H9 (cell line): ENCODE measurements around the gene ANK3. TPM values are rescaled to one million over a fixed set of nuclear protein-coding genes. Genes with fewer than 3 reads are reported as not detected.

ENCODE experiments used
- DNase-seq: peaks from one replicate; pipeline ENCODE4 v3.0.0-alpha.2; 2017
- H2AFZ ChIP-seq: one replicate; pipeline ENCODE4 v1.6.1; 2013; ENCODE audit warnings: mild to moderate bottlenecking, low read length, control low read depth, moderate library complexity
- H2AK5ac ChIP-seq: 2 replicates; pipeline ENCODE4 v1.6.1; 2013; ENCODE audit warnings: low read length, control low read depth, mixed read lengths; ENCODE audit not compliant: insufficient read length
- H2BK120ac ChIP-seq: one replicate; pipeline ENCODE4 v1.6.1; 2013; ENCODE audit warnings: low read depth, mild to moderate bottlenecking, low read length, control low read depth, inconsistent platforms; ENCODE audit not compliant: poor library complexity, severe bottlenecking
- H2BK12ac ChIP-seq: 2 replicates; pipeline ENCODE4 v1.6.1; 2013; ENCODE audit warnings: low read length, control low read depth, mixed read lengths, low read depth; ENCODE audit not compliant: insufficient read length
- H2BK15ac ChIP-seq: 2 replicates; pipeline ENCODE4 v1.6.1; 2013; ENCODE audit warnings: low read depth, low read length, control low read depth
- H2BK20ac ChIP-seq: one replicate; pipeline ENCODE4 v1.6.1; 2013; ENCODE audit warnings: low read depth, mild to moderate bottlenecking, low read length, control low read depth, inconsistent platforms; ENCODE audit not compliant: poor library complexity, severe bottlenecking
- H2BK5ac ChIP-seq: 2 replicates; pipeline ENCODE4 v1.6.1; 2013; ENCODE audit warnings: low read length, control low read depth, mixed read lengths; ENCODE audit not compliant: insufficient read length
- H3K14ac ChIP-seq: 2 replicates; pipeline ENCODE4 v1.6.1; 2013; ENCODE audit warnings: low read length, control low read depth; ENCODE audit not compliant: insufficient read depth
- H3K18ac ChIP-seq: 2 replicates; pipeline ENCODE4 v1.6.1; 2013; ENCODE audit warnings: low read depth, mild to moderate bottlenecking, mixed read lengths, low read length, control low read depth; ENCODE audit not compliant: insufficient read length
- H3K23ac ChIP-seq: 2 replicates; pipeline ENCODE4 v1.6.1; 2013; ENCODE audit warnings: low read length, control low read depth, mixed read lengths, low read depth; ENCODE audit not compliant: insufficient read length
- H3K23me2 ChIP-seq: 2 replicates; pipeline ENCODE4 v1.6.1; 2013; ENCODE audit warnings: low read depth, mild to moderate bottlenecking, mixed read lengths, low read length, control low read depth; ENCODE audit not compliant: insufficient read length, poor library complexity, severe bottlenecking
- H3K27ac ChIP-seq: 2 replicates; pipeline ENCODE4 v1.5.1; 2013; ENCODE audit warnings: low read length, control low read depth, mixed read lengths, low read depth; ENCODE audit not compliant: insufficient read length
- H3K27me3 ChIP-seq: 2 replicates; pipeline ENCODE4 v1.6.1; 2013; ENCODE audit warnings: low read length, control low read depth, inconsistent platforms; ENCODE audit not compliant: insufficient read depth
- H3K4ac ChIP-seq: 2 replicates; pipeline ENCODE4 v1.6.1; 2013; ENCODE audit warnings: low read depth, mild to moderate bottlenecking, control low read depth, inconsistent platforms, low read length, moderate library complexity
- H3K4me1 ChIP-seq: 2 replicates; pipeline ENCODE4 v1.6.1; 2013; ENCODE audit warnings: low read length, control low read depth, inconsistent platforms; ENCODE audit not compliant: insufficient read depth
- H3K4me2 ChIP-seq: 2 replicates; pipeline ENCODE4 v1.6.1; 2013; ENCODE audit warnings: low read length, control low read depth, mixed read lengths; ENCODE audit not compliant: insufficient read length, insufficient read depth
- H3K56ac ChIP-seq: 2 replicates; pipeline ENCODE4 v1.6.1; 2013; ENCODE audit warnings: low read depth, mild to moderate bottlenecking, mixed read lengths, low read length, control low read depth; ENCODE audit not compliant: insufficient read length
- H3K79me1 ChIP-seq: 2 replicates; pipeline ENCODE4 v1.6.1; 2013; ENCODE audit warnings: low read depth, mild to moderate bottlenecking, moderate library complexity, low read length, control low read depth, inconsistent platforms; ENCODE audit not compliant: insufficient read depth, poor library complexity, severe bottlenecking
- H3K79me2 ChIP-seq: 2 replicates; pipeline ENCODE4 v1.6.1; 2013; ENCODE audit warnings: low read length, control low read depth, inconsistent platforms; ENCODE audit not compliant: insufficient read depth
- H3K9ac ChIP-seq: 2 replicates; pipeline ENCODE4 v1.6.1; 2013; ENCODE audit warnings: low read length, control low read depth, mixed read lengths; ENCODE audit not compliant: insufficient read length; ENCODE audit errors: extremely low read depth
- H3K9me3 ChIP-seq: one replicate; pipeline ENCODE4 v1.6.1; 2013; ENCODE audit warnings: low read depth, low read length, inconsistent platforms; ENCODE audit not compliant: control insufficient read depth
- H3T11ph ChIP-seq: one replicate; pipeline ENCODE4 v1.6.1; 2013; ENCODE audit warnings: mild to moderate bottlenecking, low read length, control low read depth, inconsistent platforms
- H4K20me1 ChIP-seq: one replicate; pipeline ENCODE4 v1.6.1; 2013; ENCODE audit not compliant: control insufficient read depth, insufficient read length, insufficient read depth
- H4K5ac ChIP-seq: 2 replicates; pipeline ENCODE4 v1.6.1; 2013; ENCODE audit warnings: low read depth, mild to moderate bottlenecking, mixed read lengths, low read length, control low read depth; ENCODE audit not compliant: insufficient read length
- H4K8ac ChIP-seq: replicated peaks from 2 replicates; pipeline ENCODE4 v1.6.1; 2013; ENCODE audit warnings: low read length, control low read depth, mixed read lengths, low read depth; ENCODE audit not compliant: insufficient read length
- H4K91ac ChIP-seq: 2 replicates; pipeline ENCODE4 v1.6.1; 2013; ENCODE audit warnings: low read depth, mild to moderate bottlenecking, moderate library complexity, mixed read lengths, low read length, control low read depth; ENCODE audit not compliant: insufficient read length
- H3K27ac Mint-ChIP-seq, 3 experiments: 2 replicates in 2 of 3; 3 replicates in 1 of 3; pipeline ENCODE4 v1.8.0; 2020 to 2021; ENCODE audit warnings: mixed read lengths in 3 of 3, mild to moderate bottlenecking in 1 of 3, moderate library complexity in 1 of 3
- H3K27me3 Mint-ChIP-seq: 2 replicates; pipeline ENCODE4 v1.8.0; 2021; ENCODE audit warnings: low read depth, mild to moderate bottlenecking, moderate library complexity, mixed read lengths
- H3K36me3 Mint-ChIP-seq, 3 experiments: 2 replicates in 2 of 3; 3 replicates in 1 of 3; pipeline ENCODE4 v1.8.0; 2020 to 2021; ENCODE audit warnings: low read depth in 3 of 3, mixed read lengths in 3 of 3; ENCODE audit not compliant: insufficient read depth in 1 of 3
- H3K4me1 Mint-ChIP-seq, 2 experiments: 2 replicates each; pipeline ENCODE4 v1.8.0; 2020; ENCODE audit warnings: mixed read lengths in 2 of 2
- H3K4me3 Mint-ChIP-seq, 2 experiments: 2 replicates in 1 of 2; 3 replicates in 1 of 2; pipeline ENCODE4 v1.8.0; 2020 to 2021; ENCODE audit warnings: mild to moderate bottlenecking in 2 of 2, mixed read lengths in 2 of 2, moderate library complexity in 1 of 2
- H3K9me3 Mint-ChIP-seq, 2 experiments: 2 replicates in 1 of 2; 3 replicates in 1 of 2; pipeline ENCODE4 v1.8.0; 2020; ENCODE audit warnings: mild to moderate bottlenecking in 2 of 2, mixed read lengths in 2 of 2, moderate library complexity in 1 of 2
- CTCF ChIP-seq: fragments of 200-600 bp; sonication (generic); conservative IDR thresholded peaks from 3 replicates; pipeline ENCODE4 v1.8.0; 2021; ENCODE audit warnings: antibody characterized with exemption, mild to moderate bottlenecking
- WGBS: extraction: QIAGEN DNeasy Blood & Tissue Kit; methylation state at CpG from one replicate; pipeline ENCODE4 v1.1.7; 2013; ENCODE audit warnings: missing lambda C conversion rate, low lambda C conversion rate, mixed read lengths; ENCODE audit not compliant: insufficient read length; ENCODE audit errors: extremely low coverage; 5-methylcytosine and 5-hydroxymethylcytosine counted together
- total RNA-seq: library from RNA; stranded (reverse); gene quantifications from 2 replicates; pipeline ENCODE4 v1.2.1, GENCODE V29; 2021

ANK3 gene
- total RNA-seq, 1 experiment from 2014 or later, result 59.6 TPM

- H2BK5ac ChIP-seq, result no peak overlapping the region
- no peak overlapping the region for H3K4me2 ChIP-seq
- H3K27me3 Mint-ChIP-seq, result no peaks in the 10 kb centered on the region
- H3K27ac Mint-ChIP-seq, result no peak overlapping the region; a peak in 1 of 7 replicates
- no peak overlapping the region for H4K8ac ChIP-seq
- no peak overlapping the region for H2BK120ac ChIP-seq
- H3K9ac ChIP-seq, result no peak overlapping the region
- H3K23me2 ChIP-seq, result no peaks in the 10 kb centered on the region
- H3K18ac ChIP-seq, result no peak overlapping the region
- H4K20me1 ChIP-seq, result no peaks in the 10 kb centered on the region
- no peak overlapping the region for H2AFZ ChIP-seq
- no peaks in the 10 kb centered on the region for H3K9me3 ChIP-seq
- H3K14ac ChIP-seq, result no peak overlapping the region
- H2BK20ac ChIP-seq, result no peak overlapping the region
- H3K27ac ChIP-seq, result no peak overlapping the region
- H3K56ac ChIP-seq, result no peak overlapping the region
- H3K27me3 ChIP-seq, result no peaks in the 10 kb centered on the region
- H3K4ac ChIP-seq, result no peak overlapping the region
- H3K36me3 Mint-ChIP-seq, result no peaks in the 10 kb centered on the region
- H3T11ph ChIP-seq, result no peak overlapping the region
- no peak overlapping the region for H4K91ac ChIP-seq
- no peak overlapping the region for H3K23ac ChIP-seq
- H3K79me1 ChIP-seq, result no peaks in the 10 kb centered on the region
- H3K4me1 ChIP-seq, result no peaks in the 10 kb centered on the region
- no peak overlapping the region for H2BK12ac ChIP-seq
- no peak overlapping the region for H3K4me3 Mint-ChIP-seq
- no peak for TF ChIP-seq CTCF
- peaks cover 22 to 35% of the 10 kb centered on the region in 2 experiments for H3K4me1 Mint-ChIP-seq
- H2AK5ac ChIP-seq, result no peak overlapping the region
- H2BK15ac ChIP-seq, result no peak overlapping the region
- WGBS, result no CpG with 5 or more reads among the region's 1 CpG
- DNase-seq, result no peak
- no peak overlapping the region for H4K5ac ChIP-seq
- H3K79me2 ChIP-seq, result no peaks in the 10 kb centered on the region
- H3K9me3 Mint-ChIP-seq, result no peaks in the 10 kb centered on the region
Observed at GRCh38 chr10:60347270-60347669, 42.4 kb downstream of the ANK3 start.
